ENCODE measurements around the gene PDLIM4. TPM values are rescaled to one million over a fixed set of nuclear protein-coding genes. Genes with fewer than 3 reads are reported as not detected.

Gene PDLIM4
- total RNA-seq, 2 experiments from 2014 or later, result not detected

GRCh38 chr5:132281856-132282614 is 24.5 kb downstream of the PDLIM4 start:
- H3K4me3 Mint-ChIP-seq, result no peak overlapping the region
- no peaks in the 10 kb centered on the region for H3K27me3 Mint-ChIP-seq
- no peaks in the 10 kb centered on the region for H3K9me3 Mint-ChIP-seq
- no peaks in the 10 kb centered on the region for H3K36me3 Mint-ChIP-seq (ENCODE audit: low read depth)
- ChIA-PET POLR2A (interaction anchor here (1.0 kb wide), 1 partner anchor 10 kb away, joined by 3 read pairs; no protein-coding TSS in a partner anchor), CTCF (interaction anchor here (1.0 to 3.2 kb wide), 7 partner anchors 9 to 219 kb away, joined by 3 to 14 read pairs (median 4); no protein-coding TSS in a partner anchor)
- TF ChIP-seq CTCF (IDR thresholded peaks at IDR 0.05), result no peak
- intact Hi-C loops (cut with micrococcal nuclease), result no loop called here
- H3K4me1 Mint-ChIP-seq (ENCODE audit: low read depth), result no peaks in the 10 kb centered on the region
- DNase-seq (no peak), ATAC-seq (no peak)
- no peak overlapping the region for H3K27ac Mint-ChIP-seq

GRCh38 chr5:132283423-132284043 is 26.0 kb downstream of the PDLIM4 start:
- Mint-ChIP-seq H3K27me3 (no peaks in the 10 kb centered on the region), H3K4me1 (ENCODE audit: low read depth) (no peaks in the 10 kb centered on the region), H3K36me3 (ENCODE audit: low read depth) (no peaks in the 10 kb centered on the region), H3K9me3 (no peaks in the 10 kb centered on the region), H3K4me3 (no peak overlapping the region), H3K27ac (no peak overlapping the region)
- DNase-seq (no peak), ATAC-seq (no peak)
- CTCF ChIA-PET, result interaction anchor here (1.1 to 3.2 kb wide), 2 partner anchors 10 to 45 kb away, joined by 4 to 12 read pairs; no protein-coding TSS in a partner anchor
- POLR2A ChIA-PET, result interaction anchor here (1.0 kb wide), 1 partner anchor 9 kb away, joined by 3 read pairs; no protein-coding TSS in a partner anchor
- intact Hi-C loops (cut with micrococcal nuclease), result no loop called here
- peak; percentile 39 for TF ChIP-seq CTCF (IDR thresholded peaks at IDR 0.05)

GRCh38 chr5:132289097-132289496 is 31.6 kb downstream of the PDLIM4 start:
- CTCF ChIA-PET, result no interaction called here
- DNase-seq (no peak), ATAC-seq (no peak)
- no peak for TF ChIP-seq CTCF (IDR thresholded peaks at IDR 0.05)
- Mint-ChIP-seq H3K27ac (no peak overlapping the region), H3K36me3 (ENCODE audit: low read depth) (no peaks in the 10 kb centered on the region), H3K4me3 (no peak overlapping the region), H3K27me3 (peaks cover 8% of the 10 kb centered on the region), H3K4me1 (ENCODE audit: low read depth) (peaks cover 8% of the 10 kb centered on the region), H3K9me3 (no peaks in the 10 kb centered on the region)
- POLR2A ChIA-PET, result no interaction called here
- intact Hi-C loops (cut with micrococcal nuclease), result no loop called here

- no peak for DNase-seq
These were observed 33.5 kb downstream of the PDLIM4 start for GRCh38 chr5:132291026-132291425.

More at GRCh38 chr5:132291026-132291425, 33.5 kb downstream of the PDLIM4 start:
- TF ChIP-seq CTCF (IDR thresholded peaks at IDR 0.05), result no peak
- H3K27ac Mint-ChIP-seq, result no peak overlapping the region
- intact Hi-C loops (cut with micrococcal nuclease), result no loop called here
- no peak for ATAC-seq
- peaks cover 16% of the 10 kb centered on the region for H3K4me1 Mint-ChIP-seq (ENCODE audit: low read depth)
- ChIA-PET POLR2A (interaction anchor here (0.7 kb wide), 1 partner anchor 137 kb away, joined by 3 read pairs; no protein-coding TSS in a partner anchor), CTCF (interaction anchor here (0.9 to 4.0 kb wide), 3 partner anchors 9 to 53 kb away, joined by 3 to 33 read pairs (median 10); no protein-coding TSS in a partner anchor)
- no peak overlapping the region for H3K4me3 Mint-ChIP-seq
- no peaks in the 10 kb centered on the region for H3K9me3 Mint-ChIP-seq
- peaks cover 8% of the 10 kb centered on the region for H3K27me3 Mint-ChIP-seq
- H3K36me3 Mint-ChIP-seq (ENCODE audit: low read depth), result no peaks in the 10 kb centered on the region

Measured in activated CD8-positive, alpha-beta T cell treated with anti-CD3 and anti-CD28 coated beads for 36 hours (primary cell).